Fibroblast of the conjunctiva (primary cell): ENCODE results near the gene ADCY4.
"Not testable (repeated sequence)": the region's sequence is repeated elsewhere in the genome, so short reads cannot be mapped to it uniquely, and the experiment has no call there.

Experiments
- DNase-seq: peaks from one replicate; pipeline ENCODE4 v3.0.0-alpha.2; 2010; ENCODE audit warnings: low read depth

Gene ADCY4

GRCh38 chr14:24334431-24335291 is at the start of gene ADCY4:
TSS of gene ADCY4 (minus strand) at chr14:24335071. CDS start at chr14:24334652, 419 bp downstream.
- no peak for DNase-seq

- no peak for DNase-seq
These were observed 49.3 kb upstream of the ADCY4 start for GRCh38 chr14:24384169-24384568.

- DNase-seq: no peak
These were observed 47.1 kb upstream of the ADCY4 start for GRCh38 chr14:24382064-24382371.

- DNase-seq: no peak
These were observed 46.6 kb upstream of the ADCY4 start for GRCh38 chr14:24381363-24382063.

GRCh38 chr14:24379907-24380730 is 45.2 kb upstream of the ADCY4 start:
- DNase-seq: no peak

GRCh38 chr14:24378981-24379906 is 44.4 kb upstream of the ADCY4 start:
- no peak for DNase-seq

- DNase-seq: no peak
These were observed 43.5 kb upstream of the ADCY4 start for GRCh38 chr14:24378327-24378726.

- DNase-seq: no peak
These were observed 42.8 kb upstream of the ADCY4 start for GRCh38 chr14:24377657-24378056.

GRCh38 chr14:24377126-24377525 is 42.3 kb upstream of the ADCY4 start:
- DNase-seq: no peak

- no peak for DNase-seq
These were observed 41.7 kb upstream of the ADCY4 start for GRCh38 chr14:24376448-24377070.

- no peak for DNase-seq
These were observed 38.0 kb upstream of the ADCY4 start for GRCh38 chr14:24372701-24373416.

- not testable (repeated sequence) for DNase-seq
These were observed 36.7 kb upstream of the ADCY4 start for GRCh38 chr14:24371605-24372004.

GRCh38 chr14:24370748-24371147 is 35.9 kb upstream of the ADCY4 start:
- DNase-seq: no peak

GRCh38 chr14:24369907-24370687 is 35.2 kb upstream of the ADCY4 start:
- DNase-seq: no peak

- DNase-seq: no peak
These were observed 34.6 kb upstream of the ADCY4 start for GRCh38 chr14:24369463-24369862.

- DNase-seq: peak; percentile 81
These were observed 33.8 kb upstream of the ADCY4 start for GRCh38 chr14:24368562-24369252.

GRCh38 chr14:24368212-24368561 is 33.3 kb upstream of the ADCY4 start:
- DNase-seq: no peak

- DNase-seq: peak; percentile 95
These were observed 32.8 kb upstream of the ADCY4 start, which contains the start of gene NFATC4 for GRCh38 chr14:24367514-24368211. TSS of gene NFATC4 (plus strand) at chr14:24368184. CDS start at chr14:24368341, 157 bp downstream.
